ENCODE measurements around the gene GLIS1. TPM values are rescaled to one million over a fixed set of nuclear protein-coding genes. Genes with fewer than 3 reads are reported as not detected.

Gene GLIS1
- total and polyA plus RNA-seq, 10 of the 15 experiments (the other 5 are each of a cell fraction or from before 2014, with no cell fraction given): not detected

DNA sequence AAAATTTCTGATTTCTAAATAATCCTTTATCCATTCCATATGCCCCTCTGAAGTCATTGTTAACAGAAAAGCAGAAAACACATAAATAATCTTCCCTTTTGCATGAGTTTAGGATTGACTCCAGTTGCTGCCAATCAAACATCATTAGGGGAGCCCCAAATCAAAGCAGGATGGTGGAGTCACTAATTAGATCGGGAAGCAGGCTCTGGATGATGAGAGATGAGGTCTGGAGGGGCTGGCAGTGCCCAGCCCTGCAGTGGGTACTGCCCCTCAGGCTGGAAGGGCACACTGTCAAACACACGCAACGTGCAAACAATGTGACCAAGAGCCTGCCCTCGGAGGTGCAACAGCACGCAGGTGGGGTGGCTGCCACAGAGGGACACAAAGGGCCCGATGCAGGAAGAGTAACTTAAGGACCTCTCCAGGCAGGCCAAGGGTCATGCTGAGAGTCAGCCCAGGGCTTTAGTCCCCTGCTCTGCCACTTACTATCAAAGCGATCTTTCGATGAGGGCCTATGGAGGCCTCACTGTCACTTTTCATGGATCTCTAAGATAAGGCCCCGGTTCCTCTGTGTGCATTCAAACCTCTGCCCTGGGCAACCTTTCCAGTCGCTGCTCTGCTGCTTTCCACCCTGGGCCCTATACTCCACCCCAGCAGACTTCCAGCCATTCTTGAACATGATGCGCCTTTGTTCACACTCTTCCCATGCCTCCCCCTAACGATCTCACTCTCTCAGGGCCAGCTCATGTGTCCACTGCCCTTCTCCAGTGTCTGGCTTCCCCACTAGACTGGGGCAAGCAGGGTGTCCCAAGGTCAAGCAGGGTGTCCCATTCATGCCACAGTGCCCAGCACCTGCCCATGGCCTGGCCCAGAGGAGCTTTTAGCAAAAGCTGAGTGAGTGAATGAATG, 180.9 kb downstream of the GLIS1 start (continued):
- TF ChIP-seq EGR1 (IDR thresholded peaks at IDR 0.05; ENCODE audit: borderline replicate concordance in 1 of 2, low read depth in 2 of 2, low read length in 2 of 2): no peak
- TF ChIP-seq TCF3 (IDR thresholded peaks at IDR 0.05; ENCODE audit: borderline replicate concordance, insufficient read depth, low read depth, low read length): no peak
- no peak for TF ChIP-seq CBFB (IDR thresholded peaks at IDR 0.05; ENCODE audit: low read depth)
- TF ChIP-seq SIX5 (IDR thresholded peaks at IDR 0.05; ENCODE audit: low read depth, low read length, severe bottlenecking): no peak
- TF ChIP-seq, protein P1, sequence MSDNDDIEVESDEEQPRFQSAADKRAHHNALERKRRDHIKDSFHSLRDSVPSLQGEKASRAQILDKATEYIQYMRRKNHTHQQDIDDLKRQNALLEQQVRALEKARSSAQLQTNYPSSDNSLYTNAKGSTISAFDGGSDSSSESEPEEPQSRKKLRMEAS (IDR thresholded peaks at IDR 0.05; ENCODE audit: low read depth, low read length): no peak
- TF ChIP-seq, protein P2, sequence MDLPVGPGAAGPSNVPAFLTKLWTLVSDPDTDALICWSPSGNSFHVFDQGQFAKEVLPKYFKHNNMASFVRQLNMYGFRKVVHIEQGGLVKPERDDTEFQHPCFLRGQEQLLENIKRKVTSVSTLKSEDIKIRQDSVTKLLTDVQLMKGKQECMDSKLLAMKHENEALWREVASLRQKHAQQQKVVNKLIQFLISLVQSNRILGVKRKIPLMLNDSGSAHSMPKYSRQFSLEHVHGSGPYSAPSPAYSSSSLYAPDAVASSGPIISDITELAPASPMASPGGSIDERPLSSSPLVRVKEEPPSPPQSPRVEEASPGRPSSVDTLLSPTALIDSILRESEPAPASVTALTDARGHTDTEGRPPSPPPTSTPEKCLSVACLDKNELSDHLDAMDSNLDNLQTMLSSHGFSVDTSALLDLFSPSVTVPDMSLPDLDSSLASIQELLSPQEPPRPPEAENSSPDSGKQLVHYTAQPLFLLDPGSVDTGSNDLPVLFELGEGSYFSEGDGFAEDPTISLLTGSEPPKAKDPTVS (IDR thresholded peaks at IDR 0.05; ENCODE audit: low read depth, low read length): no peak
- no peak for TF ChIP-seq SRF (IDR thresholded peaks at IDR 0.05; ENCODE audit: low read depth in 2 of 2, low read length in 2 of 2)

DNA sequence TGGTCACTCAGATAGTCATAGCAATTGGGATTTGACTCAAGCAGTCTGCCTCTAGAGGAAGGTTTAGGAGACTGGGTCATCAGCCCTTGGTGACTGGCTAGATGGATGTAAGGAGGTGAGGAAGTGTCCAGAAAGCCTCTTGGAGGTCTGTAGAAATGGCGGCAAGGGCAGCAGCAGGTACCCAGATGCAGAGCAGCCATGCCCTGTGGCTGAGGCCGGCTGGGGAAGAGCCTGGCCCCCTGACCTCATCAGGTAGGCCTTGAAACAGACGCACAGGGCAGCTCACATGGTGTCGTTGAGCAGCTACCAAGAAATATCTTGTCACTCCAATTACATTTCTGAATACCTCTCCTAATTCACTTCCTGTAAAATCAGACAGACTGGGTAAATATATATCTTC, 181.6 kb downstream of the GLIS1 start:
- BruUV-seq (replicated peaks): no TSS peak
- Histone ChIP-seq H3K79me2 (ENCODE audit: control insufficient read depth, insufficient read depth, low read length) (no peaks in the 10 kb centered on the region), H3K4me2 (ENCODE audit: control insufficient read depth, insufficient read depth) (no peak overlapping the region), H3K27me3 (replicated peaks in 1 of 2; ENCODE audit: control insufficient read depth in 2 of 2, insufficient read depth in 2 of 2, low read length in 1 of 2) (peaks cover 0 to 5% of the 10 kb centered on the region in 2 experiments; a peak in 3 of 4 replicates), H3K4me1 (ENCODE audit: control insufficient read depth, insufficient read depth, low read length) (no peaks in the 10 kb centered on the region), H3K36me3 (ENCODE audit: control insufficient read depth in 2 of 2, insufficient read depth in 2 of 2, low read length in 1 of 2) (no peaks in the 10 kb centered on the region), H3K9ac (ENCODE audit: control insufficient read depth, insufficient read depth, low read length) (no peak overlapping the region), H3K9me3 (replicated peaks; ENCODE audit: control insufficient read depth, insufficient read depth, low read length) (no peaks in the 10 kb centered on the region; the same call in 2 of the 3 replicates), H2AFZ (ENCODE audit: control insufficient read depth, low read depth, low read length) (no peak overlapping the region), H4K20me1 (ENCODE audit: control insufficient read depth, insufficient read depth) (no peaks in the 10 kb centered on the region), H3K4me3 (no peak overlapping the region), H3K27ac (ENCODE audit: control insufficient read depth, insufficient read depth) (no peak overlapping the region)
- intact Hi-C loops (cut with micrococcal nuclease; ENCODE audit: unreplicated experiment): no loop called here
- POLR2A ChIA-PET: no interaction called here
- SMC1A ChIA-PET (ENCODE audit: uncharacterized antibody, unreplicated experiment): no interaction called here
- RAD21 ChIA-PET (ENCODE audit: unreplicated experiment): no interaction called here
- WGBS (ENCODE audit: insufficient coverage, insufficient replicate concordance, low lambda C conversion rate, missing lambda C conversion rate): 41% methylated on average over 4 of the region's 4 CpGs
- FAIRE-seq (no peak), ATAC-seq (no peak), DNase-seq (ENCODE audit: low read depth, low spot score) (no peak)
- CTCF ChIA-PET: no interaction called here
- in situ Hi-C loops (cut with MboI): no loop called here
- TF ChIP-seq EGR1 (IDR thresholded peaks at IDR 0.05; ENCODE audit: borderline replicate concordance in 1 of 2, low read depth in 2 of 2, low read length in 2 of 2): no peak
- TF ChIP-seq TBL1XR1 (IDR thresholded peaks at IDR 0.05; ENCODE audit: low read depth, low read length): no peak
- no peak for TF ChIP-seq SUZ12 (IDR thresholded peaks at IDR 0.05; ENCODE audit: unreplicated experiment)
- TF ChIP-seq, protein P3, sequence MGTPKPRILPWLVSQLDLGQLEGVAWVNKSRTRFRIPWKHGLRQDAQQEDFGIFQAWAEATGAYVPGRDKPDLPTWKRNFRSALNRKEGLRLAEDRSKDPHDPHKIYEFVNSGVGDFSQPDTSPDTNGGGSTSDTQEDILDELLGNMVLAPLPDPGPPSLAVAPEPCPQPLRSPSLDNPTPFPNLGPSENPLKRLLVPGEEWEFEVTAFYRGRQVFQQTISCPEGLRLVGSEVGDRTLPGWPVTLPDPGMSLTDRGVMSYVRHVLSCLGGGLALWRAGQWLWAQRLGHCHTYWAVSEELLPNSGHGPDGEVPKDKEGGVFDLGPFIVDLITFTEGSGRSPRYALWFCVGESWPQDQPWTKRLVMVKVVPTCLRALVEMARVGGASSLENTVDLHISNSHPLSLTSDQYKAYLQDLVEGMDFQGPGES (IDR thresholded peaks at IDR 0.05): no peak
- TF ChIP-seq, protein P4, sequence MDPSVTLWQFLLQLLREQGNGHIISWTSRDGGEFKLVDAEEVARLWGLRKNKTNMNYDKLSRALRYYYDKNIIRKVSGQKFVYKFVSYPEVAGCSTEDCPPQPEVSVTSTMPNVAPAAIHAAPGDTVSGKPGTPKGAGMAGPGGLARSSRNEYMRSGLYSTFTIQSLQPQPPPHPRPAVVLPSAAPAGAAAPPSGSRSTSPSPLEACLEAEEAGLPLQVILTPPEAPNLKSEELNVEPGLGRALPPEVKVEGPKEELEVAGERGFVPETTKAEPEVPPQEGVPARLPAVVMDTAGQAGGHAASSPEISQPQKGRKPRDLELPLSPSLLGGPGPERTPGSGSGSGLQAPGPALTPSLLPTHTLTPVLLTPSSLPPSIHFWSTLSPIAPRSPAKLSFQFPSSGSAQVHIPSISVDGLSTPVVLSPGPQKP (IDR thresholded peaks at IDR 0.05; ENCODE audit: low read depth, low read length): no peak
- TF ChIP-seq CBX5 (IDR thresholded peaks at IDR 0.05; ENCODE audit: low read depth): no peak
- no peak for TF ChIP-seq HCFC1 (IDR thresholded peaks at IDR 0.05; ENCODE audit: low read length)
- no peak for TF ChIP-seq NBN (IDR thresholded peaks at IDR 0.05)
- TF ChIP-seq RFX5 (IDR thresholded peaks at IDR 0.05; ENCODE audit: low read depth, low read length): no peak

Measured in GM12878 (cell line).